Stimulated activated CD8-positive, alpha-beta memory T cell treated with anti-CD3 and anti-CD28 coated beads, Interleukin-4, amount 100 ng/mL, for 48 hours (primary cell): ENCODE results near the gene PLCXD3.

Experiments used
- DNase-seq: peaks from one replicate; pipeline ENCODE4 v3.0.0-alpha.2; 2020

The PLCXD3 gene

GRCh38 chr5:41277476-41278245 lies 232.7 kb downstream of the PLCXD3 start:
- DNase-seq = no peak

GRCh38 chr5:41275813-41276512 lies 234.4 kb downstream of the PLCXD3 start:
- DNase-seq = no peak

GRCh38 chr5:41270423-41271251 lies 239.8 kb downstream of the PLCXD3 start:
- DNase-seq = no peak

- no peak for DNase-seq
Measured at GRCh38 chr5:41268894-41269293, 241.5 kb downstream of the PLCXD3 start.

DNA sequence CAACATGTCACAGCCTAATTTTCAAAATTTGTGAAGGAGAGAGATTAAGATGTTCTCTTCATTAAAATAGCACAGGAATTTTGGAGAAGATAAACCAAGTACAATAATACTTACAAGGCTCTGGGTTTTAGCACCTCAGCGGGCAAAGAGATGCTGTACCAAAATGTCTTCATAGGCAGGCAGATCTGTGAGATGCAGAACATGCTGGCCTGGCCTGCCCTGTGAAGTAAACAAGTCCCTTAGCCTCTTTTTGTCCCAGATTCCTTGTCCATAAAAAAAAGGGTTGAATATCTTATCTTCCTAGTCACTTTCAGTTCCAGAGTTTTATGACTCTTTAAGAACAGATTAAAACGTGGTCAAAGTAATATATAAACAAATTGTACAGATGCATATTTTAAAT lies 244.0 kb downstream of the PLCXD3 start:
- DNase-seq = no peak

DNA sequence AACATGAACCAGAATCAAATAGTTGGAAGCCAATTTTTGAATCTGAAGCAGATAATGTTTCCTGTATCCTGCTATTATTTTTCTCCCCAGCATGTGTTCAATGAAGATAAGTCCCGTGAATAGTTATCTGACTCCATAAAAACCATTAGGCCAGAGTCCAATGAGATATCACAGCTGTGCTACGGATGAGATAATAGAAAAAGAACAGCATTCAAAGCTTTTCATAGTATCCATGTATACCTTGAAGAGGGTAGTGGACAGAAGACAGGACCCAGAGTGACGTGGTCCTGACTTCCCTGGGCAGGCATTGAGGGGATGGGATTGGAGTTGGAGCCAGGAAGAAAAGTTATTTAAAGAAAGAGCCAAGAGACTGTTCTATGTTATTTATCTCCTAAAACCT lies 246.4 kb downstream of the PLCXD3 start:
- DNase-seq = no peak

DNA sequence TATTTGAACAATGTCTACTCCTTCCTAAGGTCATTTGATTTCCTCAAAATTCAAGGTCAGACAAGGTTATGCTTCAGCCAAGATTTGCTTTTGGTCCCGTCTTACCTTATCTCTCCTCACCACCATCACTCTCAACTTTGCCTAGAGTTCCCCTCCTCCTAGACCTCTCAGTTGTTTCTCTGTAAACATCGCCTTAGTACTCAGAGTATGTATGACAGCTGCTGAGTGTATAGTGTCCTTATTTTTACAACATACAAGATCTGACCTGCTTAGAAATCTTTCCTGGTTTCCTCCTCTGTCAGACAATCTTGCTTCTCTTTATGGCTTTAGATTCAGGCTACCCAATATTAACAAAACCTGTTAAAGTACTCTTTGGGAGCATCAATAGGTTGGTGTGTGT lies 247.1 kb downstream of the PLCXD3 start:
- DNase-seq = no peak
